ENCODE measurements around the gene RBM8A. TPM values are rescaled to one million over a fixed set of nuclear protein-coding genes. Genes with fewer than 3 reads are reported as not detected.

The RBM8A gene
- polyA plus RNA-seq, 3 donors, result 222 to 225 (median 225) TPM

- DNase-seq (ENCODE audit: low read depth in 3 of 3, low spot score in 2 of 3), result peak in 1 of 3 donors; percentile 72
These were observed 41.5 kb downstream of the RBM8A start, which contains the start of gene ANKRD35 for GRCh38 chr1:145885738-145886287. ANKRD35 (minus strand) TSS chr1:145885866; CDS start chr1:145885758, 108 bp downstream.

- DNase-seq (ENCODE audit: low read depth in 3 of 3, low spot score in 2 of 3), result no peak
These were observed 42.6 kb downstream of the RBM8A start for GRCh38 chr1:145884675-145885074.

GRCh38 chr1:145879775-145880174, 47.5 kb downstream of the RBM8A start:
- no peak for DNase-seq (ENCODE audit: low read depth in 3 of 3, low spot score in 2 of 3)

- DNase-seq (ENCODE audit: low read depth in 3 of 3, low spot score in 2 of 3), result no peak
These were observed 48.6 kb downstream of the RBM8A start for GRCh38 chr1:145878724-145879123.

GRCh38 chr1:145877923-145878486, 49.3 kb downstream of the RBM8A start:
- DNase-seq (ENCODE audit: low read depth in 3 of 3, low spot score in 2 of 3), result no peak

- DNase-seq (ENCODE audit: low read depth in 3 of 3, low spot score in 2 of 3), result no peak
These were observed 52.6 kb downstream of the RBM8A start for GRCh38 chr1:145874646-145875045.

GRCh38 chr1:145871994-145872924, 55.0 kb downstream of the RBM8A start:
- DNase-seq (ENCODE audit: low read depth in 3 of 3, low spot score in 2 of 3), result no peak

Other genes with a start within 250 kb of the RBM8A start
- gene PDZK1, start 220.1 kb downstream of the RBM8A start, polyA plus RNA-seq (ENCODE audit: insufficient read length in 3 of 3), result 100 to 1,000 TPM; 158 to 219 (median 210) TPM
- 1 to 10 TPM in 1 of 3 donors, under 1 TPM in 2; 0.79 to 1.2 (median 0.94) TPM for gene CD160, start 208.0 kb downstream of the RBM8A start, polyA plus RNA-seq (ENCODE audit: insufficient read length in 3 of 3)
- 10 to 100 TPM; 14.0 to 15.5 (median 14.8) TPM for gene RNF115, start 103.4 kb downstream of the RBM8A start, polyA plus RNA-seq (ENCODE audit: insufficient read length in 3 of 3)
- gene POLR3C, start 103.3 kb downstream of the RBM8A start, polyA plus RNA-seq (ENCODE audit: insufficient read length in 3 of 3), result 10 to 100 TPM; 34.4 to 39.1 (median 37.7) TPM
- gene NUDT17, start 81.9 kb downstream of the RBM8A start, polyA plus RNA-seq (ENCODE audit: insufficient read length in 3 of 3), result 1 to 10 TPM; 5.4 to 7.2 (median 5.4) TPM
- 10 to 100 TPM; 39.8 to 46.3 (median 41.5) TPM for gene PIAS3, start 68.4 kb downstream of the RBM8A start, polyA plus RNA-seq (ENCODE audit: insufficient read length in 3 of 3)
- 1 to 10 TPM; 2.1 to 2.6 (median 2.2) TPM for gene ANKRD35, start 41.6 kb downstream of the RBM8A start, polyA plus RNA-seq (ENCODE audit: insufficient read length in 3 of 3)
- under 1 TPM; 0.59 to 0.90 (median 0.62) TPM for gene ITGA10, start 17.4 kb downstream of the RBM8A start, polyA plus RNA-seq (ENCODE audit: insufficient read length in 3 of 3)
- gene PEX11B, start 8.8 kb downstream of the RBM8A start, polyA plus RNA-seq (ENCODE audit: insufficient read length in 3 of 3), result 10 to 100 TPM; 59.3 to 65.3 (median 60.0) TPM
- gene LIX1L, start 30.5 kb upstream of the RBM8A start, polyA plus RNA-seq (ENCODE audit: insufficient read length in 3 of 3), result 10 to 100 TPM; 24.3 to 26.2 (median 25.3) TPM
- gene ANKRD34A, start 37.1 kb upstream of the RBM8A start, polyA plus RNA-seq (ENCODE audit: insufficient read length in 3 of 3), result under 1 TPM; 0.37 to 0.51 (median 0.37) TPM
- 10 to 100 TPM; 37.0 to 43.4 (median 39.5) TPM for gene POLR3GL, start 37.2 kb upstream of the RBM8A start, polyA plus RNA-seq (ENCODE audit: insufficient read length in 3 of 3)
- gene TXNIP, start 69.1 kb upstream of the RBM8A start, polyA plus RNA-seq (ENCODE audit: insufficient read length in 3 of 3), result 100 to 1,000 TPM; 417 to 557 (median 478) TPM
- gene HJV, start 94.3 kb upstream of the RBM8A start, polyA plus RNA-seq (ENCODE audit: insufficient read length in 3 of 3), result under 1 TPM; 0.07 to 0.21 (median 0.16) TPM
- 1 to 10 TPM; 2.1 to 2.9 (median 2.8) TPM for gene NBPF10, start 217.3 kb upstream of the RBM8A start, polyA plus RNA-seq (ENCODE audit: insufficient read length in 3 of 3)

All from right renal cortex interstitium (tissue), 3 donors.